ENCODE data around the gene AFG3L2. TPM values are rescaled to one million over a fixed set of nuclear protein-coding genes. Genes with fewer than 3 reads are reported as not detected.

The AFG3L2 gene
- total and polyA plus RNA-seq, 2 of the 8 experiments (the other 6 are each of a cell fraction or from before 2014, with no cell fraction given) = 29.7 to 84.8 TPM

DNA sequence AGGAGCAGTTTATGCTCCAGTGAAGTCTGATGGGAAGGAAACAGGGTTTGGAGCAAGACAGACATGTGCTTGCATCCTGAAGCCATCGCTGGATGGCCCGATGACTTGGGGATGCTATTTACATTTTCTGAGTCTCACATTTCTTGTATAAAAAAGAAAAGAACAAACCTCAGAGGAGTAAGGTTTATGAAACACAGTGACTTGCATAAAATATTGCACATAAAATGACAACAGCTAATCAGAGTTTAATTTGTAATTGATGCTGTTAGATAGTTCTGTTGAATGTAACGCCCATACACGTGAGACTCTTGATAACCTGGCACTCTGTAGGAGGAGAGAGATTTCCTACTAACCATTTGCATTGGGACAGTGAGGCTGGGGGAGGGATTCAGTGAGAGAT is 47.2 kb upstream of the AFG3L2 start (continued):
- TF ChIP-seq CBX8 (IDR thresholded peaks at IDR 0.05; ENCODE audit: borderline replicate concordance, low read depth, low read length) = no peak
- no peak for TF ChIP-seq CREB1 (IDR thresholded peaks at IDR 0.05)
- TF ChIP-seq SP1 (IDR thresholded peaks at IDR 0.05; ENCODE audit: low read depth, low read length) = no peak
- TF ChIP-seq SUZ12 (IDR thresholded peaks at IDR 0.05; ENCODE audit: low read length) = no peak
- TF ChIP-seq SIRT6 (IDR thresholded peaks at IDR 0.05; ENCODE audit: low read length) = no peak
- TF ChIP-seq EP300 (IDR thresholded peaks at IDR 0.05; ENCODE audit: borderline replicate concordance in 1 of 2, low read depth in 2 of 2, low read length in 2 of 2) = no peak
- TF ChIP-seq, protein P1, sequence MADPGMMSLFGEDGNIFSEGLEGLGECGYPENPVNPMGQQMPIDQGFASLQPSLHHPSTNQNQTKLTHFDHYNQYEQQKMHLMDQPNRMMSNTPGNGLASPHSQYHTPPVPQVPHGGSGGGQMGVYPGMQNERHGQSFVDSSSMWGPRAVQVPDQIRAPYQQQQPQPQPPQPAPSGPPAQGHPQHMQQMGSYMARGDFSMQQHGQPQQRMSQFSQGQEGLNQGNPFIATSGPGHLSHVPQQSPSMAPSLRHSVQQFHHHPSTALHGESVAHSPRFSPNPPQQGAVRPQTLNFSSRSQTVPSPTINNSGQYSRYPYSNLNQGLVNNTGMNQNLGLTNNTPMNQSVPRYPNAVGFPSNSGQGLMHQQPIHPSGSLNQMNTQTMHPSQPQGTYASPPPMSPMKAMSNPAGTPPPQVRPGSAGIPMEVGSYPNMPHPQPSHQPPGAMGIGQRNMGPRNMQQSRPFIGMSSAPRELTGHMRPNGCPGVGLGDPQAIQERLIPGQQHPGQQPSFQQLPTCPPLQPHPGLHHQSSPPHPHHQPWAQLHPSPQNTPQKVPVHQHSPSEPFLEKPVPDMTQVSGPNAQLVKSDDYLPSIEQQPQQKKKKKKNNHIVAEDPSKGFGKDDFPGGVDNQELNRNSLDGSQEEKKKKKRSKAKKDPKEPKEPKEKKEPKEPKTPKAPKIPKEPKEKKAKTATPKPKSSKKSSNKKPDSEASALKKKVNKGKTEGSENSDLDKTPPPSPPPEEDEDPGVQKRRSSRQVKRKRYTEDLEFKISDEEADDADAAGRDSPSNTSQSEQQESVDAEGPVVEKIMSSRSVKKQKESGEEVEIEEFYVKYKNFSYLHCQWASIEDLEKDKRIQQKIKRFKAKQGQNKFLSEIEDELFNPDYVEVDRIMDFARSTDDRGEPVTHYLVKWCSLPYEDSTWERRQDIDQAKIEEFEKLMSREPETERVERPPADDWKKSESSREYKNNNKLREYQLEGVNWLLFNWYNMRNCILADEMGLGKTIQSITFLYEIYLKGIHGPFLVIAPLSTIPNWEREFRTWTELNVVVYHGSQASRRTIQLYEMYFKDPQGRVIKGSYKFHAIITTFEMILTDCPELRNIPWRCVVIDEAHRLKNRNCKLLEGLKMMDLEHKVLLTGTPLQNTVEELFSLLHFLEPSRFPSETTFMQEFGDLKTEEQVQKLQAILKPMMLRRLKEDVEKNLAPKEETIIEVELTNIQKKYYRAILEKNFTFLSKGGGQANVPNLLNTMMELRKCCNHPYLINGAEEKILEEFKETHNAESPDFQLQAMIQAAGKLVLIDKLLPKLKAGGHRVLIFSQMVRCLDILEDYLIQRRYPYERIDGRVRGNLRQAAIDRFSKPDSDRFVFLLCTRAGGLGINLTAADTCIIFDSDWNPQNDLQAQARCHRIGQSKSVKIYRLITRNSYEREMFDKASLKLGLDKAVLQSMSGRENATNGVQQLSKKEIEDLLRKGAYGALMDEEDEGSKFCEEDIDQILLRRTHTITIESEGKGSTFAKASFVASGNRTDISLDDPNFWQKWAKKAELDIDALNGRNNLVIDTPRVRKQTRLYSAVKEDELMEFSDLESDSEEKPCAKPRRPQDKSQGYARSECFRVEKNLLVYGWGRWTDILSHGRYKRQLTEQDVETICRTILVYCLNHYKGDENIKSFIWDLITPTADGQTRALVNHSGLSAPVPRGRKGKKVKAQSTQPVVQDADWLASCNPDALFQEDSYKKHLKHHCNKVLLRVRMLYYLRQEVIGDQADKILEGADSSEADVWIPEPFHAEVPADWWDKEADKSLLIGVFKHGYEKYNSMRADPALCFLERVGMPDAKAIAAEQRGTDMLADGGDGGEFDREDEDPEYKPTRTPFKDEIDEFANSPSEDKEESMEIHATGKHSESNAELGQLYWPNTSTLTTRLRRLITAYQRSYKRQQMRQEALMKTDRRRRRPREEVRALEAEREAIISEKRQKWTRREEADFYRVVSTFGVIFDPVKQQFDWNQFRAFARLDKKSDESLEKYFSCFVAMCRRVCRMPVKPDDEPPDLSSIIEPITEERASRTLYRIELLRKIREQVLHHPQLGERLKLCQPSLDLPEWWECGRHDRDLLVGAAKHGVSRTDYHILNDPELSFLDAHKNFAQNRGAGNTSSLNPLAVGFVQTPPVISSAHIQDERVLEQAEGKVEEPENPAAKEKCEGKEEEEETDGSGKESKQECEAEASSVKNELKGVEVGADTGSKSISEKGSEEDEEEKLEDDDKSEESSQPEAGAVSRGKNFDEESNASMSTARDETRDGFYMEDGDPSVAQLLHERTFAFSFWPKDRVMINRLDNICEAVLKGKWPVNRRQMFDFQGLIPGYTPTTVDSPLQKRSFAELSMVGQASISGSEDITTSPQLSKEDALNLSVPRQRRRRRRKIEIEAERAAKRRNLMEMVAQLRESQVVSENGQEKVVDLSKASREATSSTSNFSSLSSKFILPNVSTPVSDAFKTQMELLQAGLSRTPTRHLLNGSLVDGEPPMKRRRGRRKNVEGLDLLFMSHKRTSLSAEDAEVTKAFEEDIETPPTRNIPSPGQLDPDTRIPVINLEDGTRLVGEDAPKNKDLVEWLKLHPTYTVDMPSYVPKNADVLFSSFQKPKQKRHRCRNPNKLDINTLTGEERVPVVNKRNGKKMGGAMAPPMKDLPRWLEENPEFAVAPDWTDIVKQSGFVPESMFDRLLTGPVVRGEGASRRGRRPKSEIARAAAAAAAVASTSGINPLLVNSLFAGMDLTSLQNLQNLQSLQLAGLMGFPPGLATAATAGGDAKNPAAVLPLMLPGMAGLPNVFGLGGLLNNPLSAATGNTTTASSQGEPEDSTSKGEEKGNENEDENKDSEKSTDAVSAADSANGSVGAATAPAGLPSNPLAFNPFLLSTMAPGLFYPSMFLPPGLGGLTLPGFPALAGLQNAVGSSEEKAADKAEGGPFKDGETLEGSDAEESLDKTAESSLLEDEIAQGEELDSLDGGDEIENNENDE (IDR thresholded peaks at IDR 0.05; ENCODE audit: insufficient replicate concordance, low read length) = no peak
- no peak for TF ChIP-seq GABPA (IDR thresholded peaks at IDR 0.05; ENCODE audit: borderline replicate concordance, insufficient read depth, low read length)

Measured in H1 (cell line).